Esophagus (tissue), 2 donors: ENCODE results near the gene NTN3. TPM values are rescaled to one million over a fixed set of nuclear protein-coding genes. Genes with fewer than 3 reads are reported as not detected.

Experiments used
- H3K27ac ChIP-seq, 2 donors: one replicate each; pipeline ENCODE4 v1.5.1; 2013; ENCODE audit warnings: low read depth in 2 of 2, mild to moderate bottlenecking in 2 of 2, inconsistent platforms in 1 of 2, low read length in 1 of 2, moderate library complexity in 1 of 2
- H3K27me3 ChIP-seq, 2 donors: one replicate each; pipeline ENCODE4 v1.6.1; 2013; ENCODE audit warnings: low read length in 2 of 2, control low read depth in 1 of 2, mild to moderate bottlenecking in 1 of 2; ENCODE audit not compliant: insufficient read depth in 2 of 2, control insufficient read depth in 1 of 2
- H3K36me3 ChIP-seq, 2 donors: one replicate each; pipeline ENCODE4 v1.6.1; 2013; ENCODE audit warnings: low read length in 1 of 2; ENCODE audit not compliant: control insufficient read depth in 2 of 2, insufficient read depth in 2 of 2
- H3K4me1 ChIP-seq, 2 donors: one replicate each; pipeline ENCODE4 v1.6.1; 2013; ENCODE audit warnings: low read length in 1 of 2; ENCODE audit not compliant: control insufficient read depth in 2 of 2, insufficient read depth in 2 of 2
- H3K4me3 ChIP-seq, 2 donors: one replicate each; pipeline ENCODE4 v1.5.1; 2013; ENCODE audit warnings: low read length in 2 of 2, mild to moderate bottlenecking in 2 of 2, low read depth in 1 of 2, moderate library complexity in 1 of 2
- H3K9me3 ChIP-seq, 2 donors: one replicate each; pipeline ENCODE4 v1.6.1; 2013; ENCODE audit warnings: mild to moderate bottlenecking in 2 of 2, low read depth in 1 of 2, low read length in 1 of 2, moderate library complexity in 1 of 2; ENCODE audit not compliant: control insufficient read depth in 2 of 2, insufficient read depth in 1 of 2
- WGBS, 2 donors: extraction: QIAGEN DNeasy Blood & Tissue Kit; methylation state at CpG; one replicate each; pipeline ENCODE4 v1.1.7; 2013; 5-methylcytosine and 5-hydroxymethylcytosine counted together
- polyA plus RNA-seq, 2 donors: library from polyadenylated mRNA; stranded (reverse); fragments of 200-250 nt; gene quantifications; one replicate each; pipeline ENCODE4 v1.2.3, GENCODE V29; 2013
- donor health status: healthy with polysubstance abuse.
- donor health status: Bipolar disorder and iron deficiency.

Gene NTN3
- polyA plus RNA-seq, 2 donors, result 0.06 TPM; not detected in 1

DNA sequence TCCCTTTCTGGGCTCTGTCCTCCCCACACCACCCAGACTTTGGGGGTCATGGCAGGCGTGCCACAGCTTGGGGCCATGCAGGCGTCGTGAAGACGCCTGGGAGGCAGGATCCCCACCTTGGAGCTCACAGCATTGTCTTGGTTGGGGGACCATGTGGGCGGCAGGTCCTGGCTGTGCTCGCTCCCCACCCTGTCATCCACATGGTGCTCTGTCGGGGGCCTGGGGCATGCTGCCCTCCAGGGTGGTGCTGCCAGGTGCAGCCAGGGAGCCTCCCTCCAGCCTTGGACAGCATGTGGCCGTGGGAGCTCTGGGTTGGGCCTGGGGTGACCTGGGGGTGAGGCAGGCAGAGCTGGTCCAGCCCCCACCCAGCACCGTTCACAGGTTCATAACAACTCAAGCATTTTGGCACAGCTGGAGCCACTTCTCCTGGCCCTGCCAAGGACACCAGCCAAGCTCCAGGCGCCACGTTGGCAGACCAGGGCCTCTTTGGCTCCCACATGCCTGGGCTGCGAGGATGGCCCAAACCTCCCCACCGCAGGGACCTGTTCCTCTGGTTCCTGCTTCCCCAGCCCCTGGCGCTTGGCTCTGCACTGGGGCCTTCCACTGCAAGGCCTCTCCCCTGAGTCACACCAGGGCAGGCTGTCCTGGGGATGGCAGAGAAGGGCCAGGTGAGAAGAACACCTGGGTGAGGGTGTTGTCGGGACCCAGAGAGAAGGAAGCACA lies 27.6 kb downstream of the NTN3 start:
- no peaks in the 10 kb centered on the region for H3K27me3 ChIP-seq
- H3K36me3 ChIP-seq, result peaks cover 0 to 10% of the 10 kb centered on the region in 2 donors
- no peak overlapping the region for H3K4me3 ChIP-seq
- peak overlapping the region; percentile 66 to 85 for H3K27ac ChIP-seq
- no peaks in the 10 kb centered on the region for H3K9me3 ChIP-seq
- WGBS, 2 donors, result 54 to 68% methylated on average over 15 of the region's 15 CpGs
- peaks cover 0 to 44% of the 10 kb centered on the region in 2 donors for H3K4me1 ChIP-seq

DNA sequence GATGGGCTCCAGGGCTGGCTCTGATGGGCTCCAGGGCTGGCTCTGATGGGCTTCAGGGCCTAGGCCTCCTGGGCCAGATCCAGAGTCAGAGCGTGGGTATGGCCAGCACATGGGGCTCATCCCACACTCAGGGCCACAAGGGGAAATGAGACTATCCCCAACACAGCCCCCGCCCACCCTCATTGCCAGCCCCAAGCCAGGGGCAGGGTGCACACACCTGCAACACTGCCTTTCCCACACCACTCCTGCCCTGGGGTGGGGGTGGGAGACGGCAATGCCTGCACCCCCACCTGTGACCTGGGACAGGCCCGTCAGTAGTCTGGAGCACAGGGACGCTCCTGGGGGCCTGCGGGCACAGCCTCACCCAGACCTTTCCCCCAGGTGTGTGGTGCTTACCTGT lies 28.4 kb downstream of the NTN3 start:
- Histone ChIP-seq H3K27me3 (no peaks in the 10 kb centered on the region), H3K4me3 (no peak overlapping the region), H3K9me3 (no peaks in the 10 kb centered on the region), H3K27ac (peak overlapping the region; percentile 66 to 85), H3K36me3 (peaks cover 0 to 10% of the 10 kb centered on the region in 2 donors), H3K4me1 (peaks cover 0 to 44% of the 10 kb centered on the region in 2 donors)
- WGBS, 2 donors, result 74 to 75% methylated on average over 6 of the region's 6 CpGs

DNA sequence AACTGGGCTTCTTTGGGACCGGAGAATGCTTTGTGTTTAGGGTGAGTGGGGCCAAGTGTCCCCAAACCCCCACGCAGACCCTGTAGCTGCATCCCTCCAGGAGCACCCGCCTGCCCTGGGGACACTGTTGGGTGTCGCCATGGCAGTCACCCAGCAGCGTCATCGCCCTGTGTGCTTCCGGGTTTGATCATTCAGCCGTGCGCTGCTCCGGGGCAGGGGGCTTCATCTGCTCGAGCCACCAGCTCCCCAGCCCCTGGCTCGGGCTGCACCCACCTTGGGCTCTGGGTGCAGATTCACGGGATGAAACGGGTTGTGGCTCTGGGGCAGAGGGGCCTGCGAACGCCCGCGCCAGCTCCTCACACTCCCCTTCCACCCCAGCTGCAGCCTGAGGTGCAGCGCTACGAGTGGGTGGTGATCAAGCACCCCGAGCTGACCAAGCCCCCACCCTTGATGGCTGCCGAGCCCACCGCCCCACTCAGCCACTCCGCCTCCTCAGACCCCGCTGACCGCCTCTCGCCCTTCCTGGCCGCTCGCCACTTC lies 28.9 kb downstream of the NTN3 start:
- peaks cover 0 to 10% of the 10 kb centered on the region in 2 donors for H3K36me3 ChIP-seq
- H3K4me3 ChIP-seq, result no peak overlapping the region
- H3K27ac ChIP-seq, result no peak overlapping the region
- H3K27me3 ChIP-seq, result no peaks in the 10 kb centered on the region
- H3K4me1 ChIP-seq, result peaks cover 0 to 44% of the 10 kb centered on the region in 2 donors
- H3K9me3 ChIP-seq, result no peaks in the 10 kb centered on the region
- 74 to 83% methylated on average over 29 of the region's 29 CpGs for WGBS, 2 donors

DNA sequence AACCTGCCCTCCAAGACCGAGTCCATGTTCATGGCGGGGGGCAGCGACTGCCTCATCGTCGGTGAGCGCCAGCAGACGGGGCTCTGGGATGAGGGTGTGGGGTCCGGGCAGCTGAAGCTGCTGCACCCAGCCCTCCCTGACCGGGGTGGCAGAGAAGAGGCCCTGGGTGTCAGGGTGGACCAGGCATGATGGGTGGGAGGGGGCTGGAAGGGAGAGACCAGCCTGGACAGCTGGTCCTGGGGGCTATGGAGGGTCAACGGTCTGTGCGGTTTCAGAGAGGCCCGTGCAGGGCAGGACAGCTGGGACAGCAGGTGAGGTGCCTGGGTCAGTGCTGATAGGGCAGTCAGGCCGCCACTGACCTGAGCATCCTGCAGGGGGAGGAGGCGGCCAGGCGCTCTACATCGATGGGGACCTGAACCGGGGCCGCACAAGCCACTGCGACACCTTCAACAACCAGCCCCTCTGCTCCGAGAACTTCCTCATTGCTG lies 29.4 kb downstream of the NTN3 start:
- Histone ChIP-seq H3K4me3 (no peak overlapping the region), H3K27ac (no peak overlapping the region), H3K27me3 (no peaks in the 10 kb centered on the region), H3K36me3 (peaks cover 0 to 10% of the 10 kb centered on the region in 2 donors), H3K9me3 (no peaks in the 10 kb centered on the region), H3K4me1 (peaks cover 0 to 44% of the 10 kb centered on the region in 2 donors)
- WGBS, 2 donors, result 83 to 87% methylated on average over 20 of the region's 20 CpGs

DNA sequence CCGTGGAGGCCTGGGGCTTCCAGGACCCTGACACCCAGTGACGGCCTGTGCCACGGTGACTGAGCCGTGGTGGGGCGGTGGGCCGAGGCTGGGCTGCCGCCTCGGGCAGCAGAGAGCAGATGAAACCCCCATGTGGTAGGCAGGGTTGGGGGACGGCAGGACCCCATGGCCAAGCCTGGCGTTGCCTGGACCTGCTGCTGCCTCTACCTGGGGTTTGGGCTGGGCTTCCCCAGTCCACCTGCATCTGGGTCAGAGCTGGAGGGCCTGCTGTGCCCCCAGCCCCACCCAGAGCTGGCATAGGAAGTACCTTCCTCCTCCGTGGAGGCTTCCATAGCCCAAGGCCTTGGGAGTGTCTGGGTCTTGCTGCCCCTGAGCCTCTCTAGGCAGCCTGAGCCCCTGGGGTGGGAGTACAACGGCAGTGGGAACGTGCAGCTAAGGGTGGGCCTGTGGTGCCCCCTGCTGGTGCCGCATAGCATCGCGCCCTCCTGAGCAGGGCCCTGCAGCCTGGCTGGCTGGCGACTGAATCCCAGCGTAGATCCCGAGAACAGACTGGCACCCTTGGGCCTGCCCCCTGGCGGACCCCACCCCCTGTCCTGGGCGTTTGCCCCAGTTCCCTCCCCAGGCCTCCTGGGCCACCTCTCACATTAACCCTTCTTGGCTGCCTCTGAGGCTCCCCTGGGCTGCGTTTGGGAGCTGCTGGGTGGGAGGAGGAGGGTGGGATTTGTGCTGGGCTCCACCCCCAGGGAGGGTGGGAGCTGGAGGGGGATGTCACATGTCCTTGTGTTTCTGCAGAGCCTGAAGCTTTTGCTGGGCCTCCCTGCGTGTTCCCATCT lies 30.0 kb downstream of the NTN3 start:
- H3K36me3 ChIP-seq, result peaks cover 0 to 10% of the 10 kb centered on the region in 2 donors
- peaks cover 0 to 41% of the 10 kb centered on the region in 2 donors for H3K4me1 ChIP-seq
- no peak overlapping the region for H3K4me3 ChIP-seq
- no peaks in the 10 kb centered on the region for H3K27me3 ChIP-seq
- no peaks in the 10 kb centered on the region for H3K9me3 ChIP-seq
- 31 to 37% methylated on average over 22 to 23 of the region's 23 CpGs for WGBS, 2 donors
- H3K27ac ChIP-seq, result no peak overlapping the region

DNA sequence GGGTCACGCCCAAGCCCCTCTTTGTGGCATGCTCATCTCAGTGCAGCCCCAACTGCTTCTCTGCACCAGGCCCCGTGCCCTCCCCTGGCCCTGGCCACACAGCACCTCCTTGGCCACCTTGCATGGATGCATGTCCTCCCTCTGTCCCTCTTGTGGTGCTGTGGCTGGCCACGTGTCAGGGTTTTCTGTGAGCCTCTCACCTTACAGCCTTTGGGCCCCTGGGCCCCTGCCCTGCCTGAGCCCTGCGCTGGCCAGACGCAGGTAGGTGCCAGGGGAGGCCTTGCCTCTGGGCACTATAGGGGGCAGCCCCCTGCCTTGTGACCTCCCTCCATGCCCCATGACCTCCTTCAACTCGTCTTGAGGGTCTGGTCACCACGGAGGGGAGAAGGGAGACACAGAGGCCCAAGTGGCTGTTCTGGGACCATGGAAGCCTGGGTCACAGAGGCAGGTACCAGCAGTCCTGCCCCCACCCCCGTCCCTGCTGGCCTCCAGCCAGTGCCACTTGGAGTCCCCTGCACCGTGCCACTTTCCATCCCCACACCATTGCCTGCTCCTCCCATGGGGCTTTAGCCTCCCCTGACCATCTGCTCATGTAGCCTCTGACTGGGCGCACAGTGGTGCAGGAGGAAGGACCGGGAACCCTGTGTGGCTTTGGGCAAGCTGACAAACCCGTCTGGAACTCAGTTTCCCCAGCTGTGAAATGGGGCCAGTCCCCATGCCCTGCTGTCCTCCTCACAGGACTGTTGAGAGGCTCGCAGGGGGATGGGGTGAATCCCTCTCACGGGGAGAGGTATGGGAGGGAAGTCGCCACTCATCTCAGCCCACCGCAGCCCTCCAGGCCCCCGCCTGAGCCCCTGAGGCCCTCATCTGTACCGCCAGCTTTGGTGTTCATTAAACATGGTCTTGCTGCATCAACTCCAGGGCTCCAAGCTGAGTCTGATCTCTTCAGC lies 31.1 kb downstream of the NTN3 start:
- Histone ChIP-seq H3K27me3 (no peaks in the 10 kb centered on the region), H3K9me3 (no peaks in the 10 kb centered on the region), H3K36me3 (peaks cover 0 to 4% of the 10 kb centered on the region in 2 donors), H3K4me3 (no peak overlapping the region), H3K27ac (peak overlapping the region in 1 of 2 donors; percentile 72), H3K4me1 (peaks cover 0 to 30% of the 10 kb centered on the region in 2 donors)
- whole genome bisulfite sequencing, 2 donors, result 78 to 81% methylated on average over 16 to 18 of the region's 18 CpGs

DNA sequence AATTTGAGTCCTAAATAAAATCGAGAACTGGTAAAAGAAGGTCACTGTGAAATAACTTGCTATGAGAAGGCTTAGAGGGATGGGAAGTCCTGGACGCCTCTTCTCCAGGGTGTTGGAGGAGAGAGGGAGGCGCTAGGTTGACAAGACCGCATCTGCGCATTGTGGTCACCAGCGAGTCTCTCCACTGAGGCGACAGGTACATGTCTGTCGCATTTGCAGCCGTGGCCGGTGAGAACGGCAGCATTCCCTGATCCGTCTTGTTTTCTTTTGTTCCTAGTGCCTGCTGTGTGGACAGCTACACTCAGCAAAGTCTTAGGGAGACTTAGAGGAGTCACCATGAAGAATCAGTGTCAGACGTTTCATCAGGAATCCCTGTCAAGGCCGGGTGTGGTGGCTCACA lies 34.6 kb downstream of the NTN3 start:
- Histone ChIP-seq H3K27ac (no peak overlapping the region), H3K4me3 (no peak overlapping the region), H3K27me3 (no peaks in the 10 kb centered on the region), H3K36me3 (no peaks in the 10 kb centered on the region), H3K9me3 (no peaks in the 10 kb centered on the region), H3K4me1 (peaks cover 0 to 3% of the 10 kb centered on the region in 2 donors)
- 87 to 89% methylated on average over 14 of the region's 14 CpGs for WGBS, 2 donors

DNA sequence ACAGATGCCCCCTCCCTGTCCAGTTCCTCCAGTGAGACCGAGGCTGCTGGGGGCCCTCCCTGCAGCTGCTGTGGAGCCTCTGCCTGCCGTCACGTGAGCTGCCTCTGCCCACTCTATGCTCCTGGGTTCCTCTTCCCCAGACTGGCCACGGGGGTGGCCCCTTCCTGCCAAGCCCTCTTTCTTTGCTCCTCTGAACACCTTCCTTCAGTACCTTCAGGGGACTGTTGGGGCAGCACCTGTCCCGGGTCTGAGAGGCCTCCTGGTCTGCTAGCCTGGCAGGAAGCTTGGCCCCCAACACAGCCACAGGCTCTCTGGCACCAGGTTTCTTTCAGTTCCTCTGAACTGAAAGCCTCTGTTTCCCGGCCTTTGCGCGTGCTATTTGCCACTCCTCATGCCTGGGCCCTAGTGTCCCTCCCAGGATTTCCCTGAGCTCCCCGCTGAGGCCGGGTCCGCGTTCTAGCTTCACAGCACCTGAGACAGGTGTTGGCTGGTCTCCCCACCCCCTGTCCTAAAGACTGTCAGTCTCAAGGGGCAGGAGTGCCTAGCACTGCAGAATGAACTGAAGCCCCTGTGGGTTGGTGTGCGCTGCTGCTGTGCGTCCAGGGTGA lies 36.1 kb downstream of the NTN3 start:
- no peaks in the 10 kb centered on the region for H3K36me3 ChIP-seq
- WGBS, 2 donors, result 77 to 78% methylated on average over 14 of the region's 14 CpGs
- H3K27ac ChIP-seq, result peak overlapping the region in 1 of 2 donors; percentile 16
- H3K27me3 ChIP-seq, result no peaks in the 10 kb centered on the region
- H3K4me3 ChIP-seq, result no peak overlapping the region
- no peaks in the 10 kb centered on the region for H3K9me3 ChIP-seq
- H3K4me1 ChIP-seq, result peaks cover 0 to 6% of the 10 kb centered on the region in 2 donors
